ENCODE results near the gene CACNA2D3.

The CACNA2D3 gene

GRCh38 chr3:54746722-54747121 is 624.4 kb downstream of the CACNA2D3 start:
- Histone ChIP-seq H3K36me3 (replicated peaks; ENCODE audit: insufficient read depth, low read length) (no peaks in the 10 kb centered on the region), H4K20me1 (ENCODE audit: insufficient read depth, low read length) (no peaks in the 10 kb centered on the region), H3K27me3 (replicated peaks; ENCODE audit: insufficient read depth, low read length) (no peaks in the 10 kb centered on the region), H3K9me3 (replicated peaks; ENCODE audit: insufficient read depth, low read length) (no peaks in the 10 kb centered on the region), H3K9ac (ENCODE audit: low read length) (no peak overlapping the region), H3K9me2 (replicated peaks; ENCODE audit: insufficient read depth, low read length) (no peaks in the 10 kb centered on the region), H2AFZ (ENCODE audit: low read length) (no peak overlapping the region), H3K4me1 (ENCODE audit: low read length) (no peaks in the 10 kb centered on the region), H3F3A (ENCODE audit: insufficient read depth, low read length) (no peaks in the 10 kb centered on the region), H3K4me2 (ENCODE audit: low read depth, low read length) (no peak overlapping the region), H3K27ac (ENCODE audit: low read length) (no peak overlapping the region), H3K4me3 (ENCODE audit: low read length) (no peak overlapping the region), H3K79me2 (ENCODE audit: low read length) (no peaks in the 10 kb centered on the region)
- TF ChIP-seq EZH2phosphoT487 (IDR thresholded peaks at IDR 0.05; ENCODE audit: low read length) (no peak), EZH2 (optimal IDR thresholded peaks at IDR 0.05; ENCODE audit: low read depth, low read length) (no peak), CTCF (IDR thresholded peaks at IDR 0.05; ENCODE audit: low read length) (no peak)
- no peak for DNase-seq

DNA sequence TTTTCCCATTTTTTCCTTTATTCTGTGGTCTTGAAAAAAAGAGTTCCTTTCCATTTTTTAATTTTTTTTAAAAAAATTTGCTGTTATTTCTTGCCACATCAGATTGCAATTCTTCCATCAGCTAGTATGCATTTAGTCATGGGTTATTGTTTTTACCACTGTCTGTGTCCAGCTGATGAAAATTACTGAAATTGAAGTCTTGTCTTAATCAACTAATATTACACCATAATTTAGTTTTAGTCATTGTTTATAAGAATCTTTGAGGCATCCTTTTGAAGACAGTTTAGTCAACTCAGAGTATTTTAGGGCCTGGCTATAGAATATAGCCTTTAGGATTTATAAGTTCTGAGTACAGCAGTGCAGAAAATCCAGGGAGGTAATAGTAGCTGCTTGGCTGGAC is 633.4 kb downstream of the CACNA2D3 start:
- TF ChIP-seq EZH2phosphoT487 (IDR thresholded peaks at IDR 0.05; ENCODE audit: low read length) (no peak), CTCF (IDR thresholded peaks at IDR 0.05; ENCODE audit: low read length) (no peak), EZH2 (optimal IDR thresholded peaks at IDR 0.05; ENCODE audit: low read depth, low read length) (no peak)

DNA sequence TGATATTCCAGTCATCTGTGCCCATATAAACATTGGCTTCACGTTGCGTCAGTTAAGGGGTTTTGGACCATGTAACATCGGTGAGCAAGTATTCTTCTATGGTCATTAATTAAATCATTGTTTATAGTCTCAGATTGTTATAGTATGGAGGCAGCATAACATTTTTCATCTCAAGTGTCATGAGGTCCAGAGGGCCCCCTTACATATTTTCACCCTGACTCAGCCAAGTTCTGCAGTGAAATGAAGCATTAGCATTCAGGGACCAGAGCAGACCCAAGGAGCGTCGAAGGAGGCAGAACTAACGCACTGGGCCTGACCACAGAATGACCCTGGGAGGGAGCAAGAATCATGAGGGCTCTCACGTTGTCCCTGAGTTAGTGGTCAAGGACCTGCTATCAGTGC is 634.0 kb downstream of the CACNA2D3 start:
- Histone ChIP-seq H3K9ac (ENCODE audit: low read length) (no peak overlapping the region), H3K4me1 (ENCODE audit: low read length) (no peaks in the 10 kb centered on the region), H3K9me2 (replicated peaks; ENCODE audit: insufficient read depth, low read length) (no peaks in the 10 kb centered on the region), H3F3A (ENCODE audit: insufficient read depth, low read length) (no peaks in the 10 kb centered on the region), H3K79me2 (ENCODE audit: low read length) (no peaks in the 10 kb centered on the region), H3K4me2 (ENCODE audit: low read depth, low read length) (no peak overlapping the region), H3K4me3 (ENCODE audit: low read length) (no peak overlapping the region), H3K36me3 (replicated peaks; ENCODE audit: insufficient read depth, low read length) (no peaks in the 10 kb centered on the region), H4K20me1 (ENCODE audit: insufficient read depth, low read length) (no peaks in the 10 kb centered on the region), H2AFZ (ENCODE audit: low read length) (no peak overlapping the region), H3K9me3 (replicated peaks; ENCODE audit: insufficient read depth, low read length) (no peaks in the 10 kb centered on the region), H3K27ac (ENCODE audit: low read length) (no peak overlapping the region), H3K27me3 (replicated peaks; ENCODE audit: insufficient read depth, low read length) (no peaks in the 10 kb centered on the region)
- TF ChIP-seq CTCF (IDR thresholded peaks at IDR 0.05; ENCODE audit: low read length) (no peak), EZH2 (optimal IDR thresholded peaks at IDR 0.05; ENCODE audit: low read depth, low read length) (no peak), EZH2phosphoT487 (IDR thresholded peaks at IDR 0.05; ENCODE audit: low read length) (no peak)
- DNase-seq = no peak

More for the DNA sequence above, 633.4 kb downstream of the CACNA2D3 start:
- Histone ChIP-seq H3K4me2 (ENCODE audit: low read depth, low read length) (no peak overlapping the region), H3K36me3 (replicated peaks; ENCODE audit: insufficient read depth, low read length) (no peaks in the 10 kb centered on the region), H3K9ac (ENCODE audit: low read length) (no peak overlapping the region), H3K4me1 (ENCODE audit: low read length) (no peaks in the 10 kb centered on the region), H3K27ac (ENCODE audit: low read length) (no peak overlapping the region), H4K20me1 (ENCODE audit: insufficient read depth, low read length) (no peaks in the 10 kb centered on the region), H2AFZ (ENCODE audit: low read length) (no peak overlapping the region), H3K9me3 (replicated peaks; ENCODE audit: insufficient read depth, low read length) (no peaks in the 10 kb centered on the region), H3K4me3 (ENCODE audit: low read length) (no peak overlapping the region), H3K79me2 (ENCODE audit: low read length) (no peaks in the 10 kb centered on the region), H3K27me3 (replicated peaks; ENCODE audit: insufficient read depth, low read length) (no peaks in the 10 kb centered on the region), H3K9me2 (replicated peaks; ENCODE audit: insufficient read depth, low read length) (no peaks in the 10 kb centered on the region), H3F3A (ENCODE audit: insufficient read depth, low read length) (no peaks in the 10 kb centered on the region)
- no peak for DNase-seq
